ENCODE data around the gene GPR25. TPM values are rescaled to one million over a fixed set of nuclear protein-coding genes. Genes with fewer than 3 reads are reported as not detected.

The GPR25 gene
- total RNA-seq, 1 experiment from 2014 or later: not detected

GRCh38 chr1:200869376-200869752, 3.4 kb upstream of the GPR25 start:
- no peaks in the 10 kb centered on the region for H3K9me3 ChIP-seq (ENCODE audit: control insufficient read depth in 1 of 2, insufficient read depth in 1 of 2, low read depth in 1 of 2, low read length in 2 of 2)
- H3K4me1 ChIP-seq (ENCODE audit: control insufficient read depth in 1 of 2, insufficient read depth in 2 of 2, low read length in 2 of 2): no peaks in the 10 kb centered on the region
- BruUV-seq (replicated peaks): no TSS peak
- H4K20me1 ChIP-seq (ENCODE audit: insufficient read depth): no peaks in the 10 kb centered on the region
- no peak overlapping the region for H2AFZ ChIP-seq (ENCODE audit: low read depth, low read length, poor library complexity, severe bottlenecking)
- H3K79me2 ChIP-seq (ENCODE audit: insufficient read depth, low read length): no peaks in the 10 kb centered on the region
- DNase-seq (ENCODE audit: low read depth, low spot score) (no peak), ATAC-seq (no peak)
- CTCF ChIA-PET: no interaction called here
- H3K9ac ChIP-seq (ENCODE audit: low read length): no peak overlapping the region
- TF ChIP-seq REST (IDR thresholded peaks at IDR 0.05; ENCODE audit: low read depth) (no peak), RAD21 (IDR thresholded peaks at IDR 0.05; ENCODE audit: low read depth) (no peak), SRF (IDR thresholded peaks at IDR 0.05; ENCODE audit: low read depth) (no peak), CEBPB (IDR thresholded peaks at IDR 0.05; ENCODE audit: low read depth) (no peak), SIN3A (IDR thresholded peaks at IDR 0.05; ENCODE audit: low read depth) (no peak), ELF1 (IDR thresholded peaks at IDR 0.05; ENCODE audit: borderline replicate concordance, low read depth) (no peak), EGR1 (IDR thresholded peaks at IDR 0.05; ENCODE audit: low read depth) (no peak), ZBTB33 (IDR thresholded peaks at IDR 0.05; ENCODE audit: extremely low read depth, insufficient replicate concordance, low read length) (no peak), CTCF (IDR thresholded peaks at IDR 0.05 in 2 of 3, conservative IDR thresholded peaks at IDR 0.05 in 1 of 3; ENCODE audit: borderline replicate concordance in 1 of 3, insufficient read depth in 1 of 3, low read depth in 2 of 3, low read length in 2 of 3) (no peak), FOSL1 (IDR thresholded peaks at IDR 0.05; ENCODE audit: low read depth) (no peak), POLR2A (IDR thresholded peaks at IDR 0.05; ENCODE audit: borderline replicate concordance, extremely low read depth, insufficient read depth, insufficient read length) (no peak), JUND (IDR thresholded peaks at IDR 0.05) (no peak), TCF7L2 (IDR thresholded peaks at IDR 0.05; ENCODE audit: borderline replicate concordance, extremely low read depth, insufficient read depth, insufficient read length) (no peak), YY1 (IDR thresholded peaks at IDR 0.05; ENCODE audit: extremely low read depth, insufficient replicate concordance, low read depth, low read length) (no peak), POLR2AphosphoS5 (IDR thresholded peaks at IDR 0.05; ENCODE audit: low read depth, low read length) (no peak), ZFX (IDR thresholded peaks at IDR 0.05) (no peak)
- no peaks in the 10 kb centered on the region for H3K36me3 ChIP-seq (ENCODE audit: control insufficient read depth in 1 of 2, insufficient read depth in 2 of 2, low read length in 2 of 2)
- no peaks in the 10 kb centered on the region for H3K9me2 ChIP-seq (ENCODE audit: insufficient read depth)
- no peak overlapping the region for H3K27ac ChIP-seq (ENCODE audit: low read depth, low read length)
- RAD21 ChIA-PET (ENCODE audit: low non-redundant PET in 1 of 2, low total read pairs in 2 of 2, uncharacterized antibody in 2 of 2, unreplicated experiment in 2 of 2): no interaction called here
- no peak overlapping the region for H3K4me2 ChIP-seq (ENCODE audit: low read length)
- POLR2A ChIA-PET: no interaction called here
- H3K27me3 ChIP-seq (ENCODE audit: insufficient read depth, low read length): no peaks in the 10 kb centered on the region
- intact Hi-C loops (cut with micrococcal nuclease): no loop called here
- H3K4me3 ChIP-seq (replicated peaks in 1 of 2; ENCODE audit: low read depth in 1 of 2, low read length in 2 of 2): no peak overlapping the region

Data from HCT116 (cell line).